ENCODE measurements around the gene KCNS1.
A peak's percentile ranks its signal among the peaks of the same experiment; 100 is the strongest.

Gene KCNS1

DNA sequence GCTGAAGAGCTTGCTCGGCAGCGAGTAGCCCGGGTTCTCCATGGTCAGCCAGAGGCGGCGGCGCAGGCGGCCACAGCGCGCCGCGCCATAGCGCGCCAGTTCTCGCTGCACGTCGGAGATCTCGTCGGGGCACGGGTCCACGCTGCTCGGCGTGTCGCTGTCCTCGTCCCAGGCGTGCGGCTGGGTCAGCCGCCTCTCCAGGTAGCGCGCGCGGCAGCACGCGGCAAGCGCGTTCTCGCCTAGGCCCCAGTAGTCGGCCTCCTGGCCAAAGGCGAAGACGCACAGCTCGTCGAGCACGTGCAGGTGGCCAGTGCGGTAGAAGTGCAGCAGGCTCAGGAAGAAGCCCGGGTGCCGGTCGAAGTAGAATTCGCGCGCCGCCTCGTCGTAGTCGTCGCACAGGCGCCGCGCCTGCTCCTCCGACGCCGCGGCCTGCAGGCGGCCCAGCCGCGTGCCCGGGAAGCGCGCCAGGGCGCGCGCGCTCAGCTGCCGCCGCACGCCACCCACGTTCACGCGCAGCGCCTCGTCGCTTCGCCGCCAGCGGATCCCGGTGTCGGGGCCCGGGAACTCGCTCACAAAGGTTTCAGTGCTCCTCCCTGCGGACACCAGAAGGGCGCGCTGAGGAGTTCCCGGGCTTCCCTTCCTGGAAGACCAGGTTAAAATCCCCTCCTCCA is 2.7 kb downstream of the KCNS1 start:
- TF ChIP-seq, protein P1, sequence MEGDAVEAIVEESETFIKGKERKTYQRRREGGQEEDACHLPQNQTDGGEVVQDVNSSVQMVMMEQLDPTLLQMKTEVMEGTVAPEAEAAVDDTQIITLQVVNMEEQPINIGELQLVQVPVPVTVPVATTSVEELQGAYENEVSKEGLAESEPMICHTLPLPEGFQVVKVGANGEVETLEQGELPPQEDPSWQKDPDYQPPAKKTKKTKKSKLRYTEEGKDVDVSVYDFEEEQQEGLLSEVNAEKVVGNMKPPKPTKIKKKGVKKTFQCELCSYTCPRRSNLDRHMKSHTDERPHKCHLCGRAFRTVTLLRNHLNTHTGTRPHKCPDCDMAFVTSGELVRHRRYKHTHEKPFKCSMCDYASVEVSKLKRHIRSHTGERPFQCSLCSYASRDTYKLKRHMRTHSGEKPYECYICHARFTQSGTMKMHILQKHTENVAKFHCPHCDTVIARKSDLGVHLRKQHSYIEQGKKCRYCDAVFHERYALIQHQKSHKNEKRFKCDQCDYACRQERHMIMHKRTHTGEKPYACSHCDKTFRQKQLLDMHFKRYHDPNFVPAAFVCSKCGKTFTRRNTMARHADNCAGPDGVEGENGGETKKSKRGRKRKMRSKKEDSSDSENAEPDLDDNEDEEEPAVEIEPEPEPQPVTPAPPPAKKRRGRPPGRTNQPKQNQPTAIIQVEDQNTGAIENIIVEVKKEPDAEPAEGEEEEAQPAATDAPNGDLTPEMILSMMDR (IDR thresholded peaks at IDR 0.05), result no peak
- H3K4me1 ChIP-seq, result no peaks in the 10 kb centered on the region
- H3K9ac ChIP-seq, result no peak overlapping the region
- H3K27ac ChIP-seq, result no peak overlapping the region
- H3K79me2 ChIP-seq, result no peaks in the 10 kb centered on the region
- H3K27me3 ChIP-seq (ENCODE audit: control insufficient read depth, insufficient read depth, low read length), result peaks cover 7% of the 10 kb centered on the region
- H3K4me2 ChIP-seq (ENCODE audit: low read length), result no peak overlapping the region
- no peaks in the 10 kb centered on the region for H3K36me3 ChIP-seq (ENCODE audit: control insufficient read depth, insufficient read depth, low read length)
- no peak overlapping the region for H3K4me3 ChIP-seq (ENCODE audit: low read depth, low read length)
- H2AFZ ChIP-seq, result peak overlapping the region; percentile 57
- H3K9me3 ChIP-seq (ENCODE audit: control insufficient read depth, low read length), result no peaks in the 10 kb centered on the region

DNA sequence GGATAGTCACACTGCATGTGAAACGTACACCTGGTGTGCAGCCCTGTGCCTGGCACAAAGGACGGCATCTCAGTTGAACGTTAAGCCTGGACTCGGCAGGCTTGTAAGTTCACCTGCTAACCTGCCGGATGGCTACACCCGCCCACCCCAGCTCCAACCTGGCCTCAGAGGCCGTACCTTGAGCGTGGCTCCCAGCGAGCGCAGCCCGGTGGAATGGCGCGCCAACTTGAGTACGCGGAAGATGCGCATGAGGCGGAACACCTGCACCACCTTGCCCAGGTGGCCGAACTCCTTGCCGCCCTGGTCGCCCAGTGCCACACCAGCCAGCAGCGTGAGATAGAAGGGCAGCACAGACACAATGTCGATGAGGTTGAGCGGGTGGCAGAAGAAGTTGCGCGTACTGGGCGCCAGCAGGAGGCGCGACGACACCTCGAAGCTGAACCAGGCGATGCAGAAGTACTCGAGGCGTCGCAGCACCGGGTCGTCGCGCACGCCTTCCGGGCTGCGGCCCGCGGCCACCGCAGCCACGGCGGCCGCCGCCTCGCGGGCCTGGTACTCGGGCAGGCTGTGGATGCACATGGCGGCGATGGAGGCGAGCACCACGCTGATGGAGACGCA is 3.3 kb downstream of the KCNS1 start:
- no peaks in the 10 kb centered on the region for H3K36me3 ChIP-seq (ENCODE audit: control insufficient read depth, insufficient read depth, low read length)
- peaks cover 7% of the 10 kb centered on the region for H3K27me3 ChIP-seq (ENCODE audit: control insufficient read depth, insufficient read depth, low read length)
- H3K4me1 ChIP-seq, result no peaks in the 10 kb centered on the region
- H2AFZ ChIP-seq, result peak overlapping the region; percentile 57
- H3K9me3 ChIP-seq (ENCODE audit: control insufficient read depth, low read length), result no peaks in the 10 kb centered on the region
- TF ChIP-seq, protein P1 (IDR thresholded peaks at IDR 0.05), result no peak
- no peak overlapping the region for H3K9ac ChIP-seq
- no peak overlapping the region for H3K4me2 ChIP-seq (ENCODE audit: low read length)
- H3K79me2 ChIP-seq, result no peaks in the 10 kb centered on the region
- no peak overlapping the region for H3K27ac ChIP-seq
- no peak overlapping the region for H3K4me3 ChIP-seq (ENCODE audit: low read depth, low read length)

DNA sequence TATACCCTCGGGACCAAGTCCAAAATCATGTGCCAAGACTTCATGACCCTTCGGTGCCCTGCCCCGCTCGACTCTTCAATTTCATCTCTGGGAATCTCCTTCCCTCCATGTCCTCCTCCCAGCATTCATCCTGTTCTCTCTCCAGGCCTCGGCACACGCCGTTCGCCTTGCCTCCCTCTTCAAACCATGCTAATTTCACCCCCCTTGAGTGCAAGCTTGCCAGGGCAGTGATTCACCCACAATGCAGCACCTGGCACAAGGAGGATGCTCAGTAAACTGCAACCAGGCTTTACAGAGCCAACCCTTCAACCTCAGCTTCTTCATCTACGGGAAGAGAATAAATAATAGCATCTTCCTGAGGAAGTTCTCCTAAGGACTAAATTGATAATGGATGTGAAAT is 4.1 kb downstream of the KCNS1 start:
- H3K4me2 ChIP-seq (ENCODE audit: low read length), result no peak overlapping the region
- no peaks in the 10 kb centered on the region for H3K79me2 ChIP-seq
- no peaks in the 10 kb centered on the region for H3K9me3 ChIP-seq (ENCODE audit: control insufficient read depth, low read length)
- TF ChIP-seq, protein P1 (IDR thresholded peaks at IDR 0.05), result no peak
- no peak overlapping the region for H3K27ac ChIP-seq
- H2AFZ ChIP-seq, result no peak overlapping the region
- H3K4me1 ChIP-seq, result no peaks in the 10 kb centered on the region
- H3K4me3 ChIP-seq (ENCODE audit: low read depth, low read length), result no peak overlapping the region
- H3K36me3 ChIP-seq (ENCODE audit: control insufficient read depth, insufficient read depth, low read length), result no peaks in the 10 kb centered on the region
- no peak overlapping the region for H3K9ac ChIP-seq
- peaks cover 7% of the 10 kb centered on the region for H3K27me3 ChIP-seq (ENCODE audit: control insufficient read depth, insufficient read depth, low read length)

DNA sequence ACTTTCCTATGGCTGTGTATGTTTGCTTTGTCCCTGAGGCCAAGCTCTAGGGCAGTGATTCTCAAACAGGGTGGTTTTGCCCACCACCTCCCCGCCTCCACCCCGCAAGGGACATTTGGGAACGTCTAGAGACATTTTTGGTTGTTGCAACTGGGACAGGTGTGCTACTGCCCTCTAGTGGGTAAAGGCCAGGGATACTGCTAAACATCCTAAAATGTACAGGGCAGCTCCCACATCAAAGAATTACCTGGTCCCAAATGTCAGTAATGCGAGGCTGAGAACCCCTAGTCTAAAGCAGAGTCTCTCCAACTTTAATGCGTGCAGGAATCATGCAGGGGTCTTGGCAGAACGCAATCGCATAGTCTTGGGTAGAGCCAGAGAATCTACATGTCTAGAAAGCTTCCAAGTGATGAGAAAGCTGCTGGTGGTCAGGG is 5.1 kb downstream of the KCNS1 start:
- TF ChIP-seq, protein P1 (IDR thresholded peaks at IDR 0.05), result peak; percentile 72
- no peaks in the 10 kb centered on the region for H3K36me3 ChIP-seq (ENCODE audit: control insufficient read depth, insufficient read depth, low read length)
- H3K79me2 ChIP-seq, result no peaks in the 10 kb centered on the region
- H3K27ac ChIP-seq, result no peak overlapping the region
- H3K9me3 ChIP-seq (ENCODE audit: control insufficient read depth, low read length), result no peaks in the 10 kb centered on the region
- H3K4me3 ChIP-seq (ENCODE audit: low read depth, low read length), result no peak overlapping the region
- H3K27me3 ChIP-seq (ENCODE audit: control insufficient read depth, insufficient read depth, low read length), result peaks cover 7% of the 10 kb centered on the region
- H3K9ac ChIP-seq, result no peak overlapping the region
- no peak overlapping the region for H3K4me2 ChIP-seq (ENCODE audit: low read length)
- no peaks in the 10 kb centered on the region for H3K4me1 ChIP-seq
- no peak overlapping the region for H2AFZ ChIP-seq

All from parathyroid adenoma (tissue), 2 donors.